NCI-H1436 (cell line): ENCODE measurements around the gene FCHO2.

Source experiments
- DNase-seq: peaks from one replicate; lab custom pipeline; 2025; lab: John Stamatoyannopoulos, UW

Gene FCHO2

GRCh38 chr5:73114044-73114688 is 158.3 kb downstream of the FCHO2 start:
- no peak for DNase-seq

- DNase-seq: no peak
Observed at GRCh38 chr5:73115399-73116051, 159.7 kb downstream of the FCHO2 start.

GRCh38 chr5:73116506-73116905 is 160.7 kb downstream of the FCHO2 start:
- DNase-seq: no peak

GRCh38 chr5:73117088-73117740 is 161.4 kb downstream of the FCHO2 start:
- no peak for DNase-seq

GRCh38 chr5:73118391-73118973 is 162.6 kb downstream of the FCHO2 start:
- no peak for DNase-seq

GRCh38 chr5:73119451-73120157 is 163.8 kb downstream of the FCHO2 start:
- DNase-seq: no peak

GRCh38 chr5:73120222-73121118 is 164.6 kb downstream of the FCHO2 start, which contains the start of gene TMEM171:
TMEM171 (plus strand) TSS chr5:73120575; CDS start chr5:73123374, 2,799 bp downstream.
- DNase-seq: no peak

- DNase-seq: no peak
Observed at GRCh38 chr5:73121119-73121463, 165.2 kb downstream of the FCHO2 start.

- DNase-seq: no peak
Observed at GRCh38 chr5:73122875-73123810, 167.3 kb downstream of the FCHO2 start.

- DNase-seq: no peak
Observed at GRCh38 chr5:73125289-73125688, 169.4 kb downstream of the FCHO2 start.

- DNase-seq: no peak
Observed at GRCh38 chr5:73126381-73126780, 170.5 kb downstream of the FCHO2 start.

GRCh38 chr5:73126957-73127356 is 171.1 kb downstream of the FCHO2 start:
- no peak for DNase-seq

GRCh38 chr5:73129143-73129542 is 173.3 kb downstream of the FCHO2 start:
- DNase-seq: no peak

GRCh38 chr5:73130811-73131210 is 175.0 kb downstream of the FCHO2 start:
- DNase-seq: no peak

- no peak for DNase-seq
Observed at GRCh38 chr5:73131711-73132425, 176.0 kb downstream of the FCHO2 start.

GRCh38 chr5:73132759-73133158 is 176.9 kb downstream of the FCHO2 start:
- DNase-seq: no peak

- DNase-seq: no peak
Observed at GRCh38 chr5:73135021-73135420, 179.2 kb downstream of the FCHO2 start.

GRCh38 chr5:73135429-73136054 is 179.7 kb downstream of the FCHO2 start:
- DNase-seq: peak; percentile 49

- no peak for DNase-seq
Observed at GRCh38 chr5:73136055-73136562, 180.3 kb downstream of the FCHO2 start.
